ENCODE measurements around the gene ATP5PD.
"Not testable (repeated sequence)": the region's sequence is repeated elsewhere in the genome, so short reads cannot be mapped to it uniquely, and the experiment has no call there.

Gene ATP5PD

GRCh38 chr17:75051941-75052340 is 5.2 kb upstream of the ATP5PD start:
- no peak for DNase-seq (ENCODE audit: low read depth)

GRCh38 chr17:75049706-75050105 is 2.9 kb upstream of the ATP5PD start:
- no peak for DNase-seq (ENCODE audit: low read depth)

GRCh38 chr17:75049057-75049456 is 2.3 kb upstream of the ATP5PD start:
- DNase-seq (ENCODE audit: low read depth): no peak

GRCh38 chr17:75048249-75048878 is 1.6 kb upstream of the ATP5PD start:
- DNase-seq (ENCODE audit: low read depth): no peak

GRCh38 chr17:75047398-75048098 is 779 bp upstream of the ATP5PD start:
- DNase-seq (ENCODE audit: low read depth): no peak

- not testable (repeated sequence) for DNase-seq (ENCODE audit: low read depth)
Measured at GRCh38 chr17:75045946-75046406, 793 bp downstream of the ATP5PD start.

GRCh38 chr17:75044716-75045115 is 2.1 kb downstream of the ATP5PD start:
- DNase-seq (ENCODE audit: low read depth): no peak

GRCh38 chr17:75043789-75044188 is 3.0 kb downstream of the ATP5PD start:
- not testable (repeated sequence) for DNase-seq (ENCODE audit: low read depth)

GRCh38 chr17:75041656-75042280 is 5.0 kb downstream of the ATP5PD start:
- no peak for DNase-seq (ENCODE audit: low read depth)

GRCh38 chr17:75039238-75039637 is 7.5 kb downstream of the ATP5PD start:
- DNase-seq (ENCODE audit: low read depth): no peak

- peak; percentile 75 for DNase-seq (ENCODE audit: low read depth)
Measured at GRCh38 chr17:75036643-75037268, 10.0 kb downstream of the ATP5PD start.

- DNase-seq (ENCODE audit: low read depth): peak; percentile 74
Measured at GRCh38 chr17:75034236-75034908, 12.4 kb downstream of the ATP5PD start.

GRCh38 chr17:75033346-75034235 is 13.2 kb downstream of the ATP5PD start:
- DNase-seq (ENCODE audit: low read depth): peak; percentile 83

GRCh38 chr17:75032720-75033280 is 14.0 kb downstream of the ATP5PD start:
- no peak for DNase-seq (ENCODE audit: low read depth)

GRCh38 chr17:75031972-75032719 is 14.6 kb downstream of the ATP5PD start:
- no peak for DNase-seq (ENCODE audit: low read depth)

GRCh38 chr17:75030161-75030560 is 16.6 kb downstream of the ATP5PD start:
- no peak for DNase-seq (ENCODE audit: low read depth)

- not testable (repeated sequence) for DNase-seq (ENCODE audit: low read depth)
Measured at GRCh38 chr17:75026650-75027049, 20.1 kb downstream of the ATP5PD start.

GRCh38 chr17:75025398-75025734 is 21.4 kb downstream of the ATP5PD start:
- DNase-seq (ENCODE audit: low read depth): not testable (repeated sequence)

GRCh38 chr17:75024686-75025397 is 21.9 kb downstream of the ATP5PD start:
- no peak for DNase-seq (ENCODE audit: low read depth)

Measured in CMK (cell line).